GM19468 (cell line): ENCODE data around the gene ATG7.

Experiments
- ATAC-seq: cut with Tn5 transposase; IDR thresholded peaks from one replicate; pipeline ENCODE4 v1.9.1; 2021; ENCODE audit warnings: mild to moderate bottlenecking, moderate library complexity, moderate number of reproducible peaks; ENCODE audit not compliant: unreplicated experiment; ENCODE audit errors: extremely low read depth

ATG7 gene

DNA sequence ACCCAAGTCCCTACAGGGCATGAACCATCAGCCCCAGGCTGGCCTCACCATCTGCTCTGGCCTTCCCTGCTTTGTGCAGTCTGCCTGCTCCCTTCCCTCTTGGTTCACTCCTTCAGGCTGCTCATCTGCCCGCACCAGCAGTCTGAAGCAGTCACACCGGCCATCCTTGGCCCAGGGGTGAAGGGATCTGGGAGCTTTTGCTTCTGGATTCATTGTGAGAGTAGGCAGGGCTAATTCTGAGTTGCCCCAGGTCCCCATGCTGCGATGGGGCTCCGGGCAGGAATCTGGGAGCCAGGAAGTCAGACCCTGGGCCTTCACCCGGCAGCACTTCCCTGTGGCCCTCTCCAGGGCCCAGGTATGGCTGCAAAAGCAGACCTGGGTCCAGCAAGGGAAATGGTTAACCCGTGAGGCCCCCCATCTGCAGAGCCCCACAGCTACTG lies 271.8 kb downstream of the ATG7 start:
- no peak for ATAC-seq

DNA sequence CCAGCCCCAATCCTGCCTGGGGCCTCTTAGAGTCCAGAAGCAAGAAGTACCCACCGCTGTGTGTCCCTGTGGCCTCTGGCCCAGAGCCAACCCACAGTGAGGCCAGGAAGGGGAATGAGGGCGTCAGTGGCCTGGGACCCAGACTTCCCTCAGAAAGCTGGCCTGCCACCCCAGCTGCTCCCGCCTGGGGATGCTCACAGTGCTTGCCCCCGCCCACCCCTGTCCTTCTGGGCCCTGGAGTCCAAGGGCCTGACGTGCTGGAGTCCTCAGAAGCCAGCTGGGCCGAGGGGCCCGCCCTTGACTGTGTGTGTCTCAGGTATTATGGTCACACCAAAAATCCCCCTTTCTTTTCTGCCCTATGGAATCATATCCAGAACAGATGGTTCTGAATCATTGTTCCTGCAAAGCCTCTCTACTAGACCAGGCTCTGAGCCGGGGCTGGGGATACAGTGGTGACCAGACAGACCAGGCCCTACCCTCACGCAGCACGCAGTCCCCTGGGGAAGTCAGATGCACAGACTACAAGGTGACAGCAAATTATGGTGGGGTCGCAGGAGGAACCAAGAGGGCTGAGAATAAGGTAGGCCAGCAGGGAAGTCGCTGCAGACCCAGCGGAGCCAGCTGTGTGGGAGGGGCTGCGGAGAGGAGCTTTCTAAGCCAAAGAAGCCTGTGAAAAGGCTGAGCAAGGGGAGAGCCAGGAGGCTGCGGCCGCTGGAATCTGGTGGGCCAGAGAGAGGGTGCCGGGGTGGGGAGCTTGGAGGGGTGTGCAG lies 272.4 kb downstream of the ATG7 start:
- no peak for ATAC-seq

DNA sequence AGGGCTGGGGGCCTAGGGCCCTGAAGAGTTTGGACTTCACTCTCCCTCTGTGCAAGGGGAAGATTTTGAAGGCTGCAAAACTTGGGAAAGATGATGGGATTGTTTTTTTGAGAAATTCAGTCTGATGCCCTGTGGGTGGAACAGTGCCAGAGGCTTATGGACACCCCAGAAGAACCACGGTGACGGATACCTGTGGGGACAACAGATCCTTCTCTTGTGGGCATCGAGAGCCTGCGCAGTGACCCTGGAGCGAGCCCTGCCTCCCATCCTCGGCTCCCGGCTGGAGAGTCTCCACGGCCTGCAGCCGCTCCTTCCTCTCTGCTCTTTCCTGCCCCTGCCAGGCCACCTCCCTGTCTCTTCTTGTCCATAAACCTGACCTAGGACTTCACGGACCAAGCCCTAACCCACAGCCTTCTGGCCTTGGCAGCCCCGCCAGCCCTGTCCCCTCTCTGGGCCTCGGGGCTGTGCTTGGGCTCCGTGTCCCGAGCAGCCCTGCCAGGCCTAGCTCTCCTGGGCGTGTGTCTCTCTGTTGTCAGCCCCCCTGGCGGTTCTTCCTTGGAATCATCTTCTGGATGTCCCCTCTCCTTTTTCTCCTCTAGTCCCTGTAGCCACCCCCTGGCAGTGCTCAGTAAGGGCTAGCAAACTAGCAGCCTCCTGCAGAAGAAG lies 273.1 kb downstream of the ATG7 start:
- no peak for ATAC-seq

DNA sequence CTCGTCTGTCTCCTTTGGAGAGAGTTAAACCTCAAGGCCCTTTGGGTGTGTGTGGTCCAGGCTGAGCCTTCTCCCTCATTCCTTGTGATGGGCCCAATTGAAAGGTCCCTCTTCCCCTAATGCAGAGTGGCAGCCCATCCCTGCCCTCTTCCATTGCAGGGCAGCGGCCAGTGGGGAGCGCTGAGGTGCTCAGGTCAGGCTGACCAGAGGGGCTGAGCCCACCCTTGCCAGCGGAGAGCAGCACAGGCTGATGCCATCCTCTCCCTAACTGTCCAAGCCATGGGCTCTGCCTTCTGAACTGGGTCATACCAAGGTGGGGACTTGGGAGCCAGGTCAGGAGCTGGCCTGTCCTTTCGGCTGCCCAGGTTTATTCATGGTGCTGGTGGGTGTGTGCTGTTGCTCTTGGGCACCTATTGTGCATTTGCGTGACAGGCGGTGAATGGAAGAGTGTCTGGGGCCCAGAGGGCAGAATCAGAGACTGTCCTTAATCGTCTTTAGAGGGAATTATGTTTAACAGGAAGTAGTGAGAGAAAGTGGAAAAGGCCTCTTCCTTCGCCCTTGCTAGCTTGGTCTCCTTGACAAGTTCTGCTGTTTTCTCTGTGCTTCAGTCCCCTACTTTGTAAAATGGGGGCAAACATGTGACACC lies 274.6 kb downstream of the ATG7 start:
- no peak for ATAC-seq

DNA sequence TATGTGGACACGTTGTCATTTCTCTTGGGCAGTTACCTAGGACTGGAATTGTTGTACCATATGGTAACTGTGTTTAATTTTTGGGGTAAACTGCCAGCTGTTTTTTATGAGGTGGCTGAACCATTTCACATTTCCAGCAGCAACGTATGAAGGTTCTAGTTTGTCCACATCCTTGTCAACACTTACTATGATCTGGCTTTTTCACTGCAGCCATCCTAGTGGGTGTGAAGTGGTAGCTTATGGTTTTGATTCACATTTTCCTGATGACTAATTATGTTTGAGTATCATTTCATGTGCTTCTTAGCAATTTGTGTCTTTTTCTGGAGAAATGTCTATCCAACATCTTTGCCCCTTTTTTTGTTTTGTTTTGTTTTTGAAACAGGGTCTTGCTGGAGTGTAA lies 275.3 kb downstream of the ATG7 start:
- ATAC-seq = no peak

DNA sequence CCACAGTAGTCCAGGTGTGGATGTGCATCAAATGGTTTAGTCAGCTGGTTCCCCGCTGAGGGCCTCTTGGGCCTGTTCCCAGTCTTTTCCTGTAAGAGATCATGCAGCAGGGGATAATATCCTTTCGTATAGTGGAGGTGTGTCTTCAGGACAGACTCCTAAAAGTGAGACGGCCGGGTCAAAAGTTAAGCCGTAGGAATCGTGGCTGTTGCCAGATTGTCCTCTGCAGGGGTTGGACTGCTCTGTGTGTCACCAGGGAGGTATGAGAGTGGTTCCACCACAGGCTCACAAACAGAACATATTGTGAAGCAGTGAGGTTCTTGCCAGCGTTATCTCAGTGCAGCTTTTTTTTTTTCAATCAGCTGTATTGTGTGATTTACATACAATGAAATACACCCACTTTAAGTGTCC lies 276.5 kb downstream of the ATG7 start:
- ATAC-seq = no peak

DNA sequence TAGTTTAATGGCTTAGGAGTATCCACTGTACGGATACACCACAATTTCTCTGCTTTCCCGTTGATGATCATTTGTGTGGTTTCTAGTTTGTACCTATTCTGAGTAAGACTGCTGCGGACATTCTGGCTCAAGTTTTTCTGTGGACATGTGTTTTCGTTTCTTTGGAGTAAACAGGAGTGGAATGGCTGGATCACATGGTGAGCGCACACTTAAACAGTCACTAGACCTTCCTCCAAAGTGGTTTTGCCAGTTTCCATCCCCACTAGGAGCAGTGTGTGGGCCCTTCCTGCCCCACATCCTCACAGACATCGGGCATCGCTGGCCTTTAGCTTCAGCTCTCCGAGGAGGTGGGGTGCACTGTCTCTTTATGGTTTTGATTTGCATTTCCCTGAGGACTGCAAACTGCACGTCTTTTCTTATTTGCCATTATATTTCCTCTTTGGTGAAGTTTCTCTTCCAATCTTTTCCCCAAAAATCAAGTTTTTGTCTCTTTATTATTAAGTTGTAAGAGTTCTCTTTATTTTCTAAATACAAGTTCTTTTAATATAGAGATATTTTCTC lies 277.5 kb downstream of the ATG7 start:
- ATAC-seq = no peak

DNA sequence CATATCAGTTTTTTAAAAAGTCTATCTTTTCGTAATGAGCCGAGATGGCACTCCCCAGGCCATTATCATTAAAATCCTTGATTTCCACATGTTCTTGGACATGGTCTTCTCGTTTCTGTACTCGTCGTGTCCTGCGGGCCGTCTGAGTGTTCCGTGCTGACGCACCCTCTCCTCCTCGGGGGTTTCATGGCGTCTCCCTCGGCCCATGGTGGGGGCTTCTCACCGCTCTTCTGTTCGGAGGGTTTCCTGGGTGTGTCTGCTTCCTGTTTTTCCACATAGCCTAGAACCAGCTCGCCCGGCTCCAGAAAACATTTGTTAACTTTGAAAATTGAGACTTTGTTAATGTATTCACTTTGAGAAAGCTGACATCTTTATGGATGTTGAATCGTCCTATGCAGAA lies 278.8 kb downstream of the ATG7 start:
- ATAC-seq = no peak

DNA sequence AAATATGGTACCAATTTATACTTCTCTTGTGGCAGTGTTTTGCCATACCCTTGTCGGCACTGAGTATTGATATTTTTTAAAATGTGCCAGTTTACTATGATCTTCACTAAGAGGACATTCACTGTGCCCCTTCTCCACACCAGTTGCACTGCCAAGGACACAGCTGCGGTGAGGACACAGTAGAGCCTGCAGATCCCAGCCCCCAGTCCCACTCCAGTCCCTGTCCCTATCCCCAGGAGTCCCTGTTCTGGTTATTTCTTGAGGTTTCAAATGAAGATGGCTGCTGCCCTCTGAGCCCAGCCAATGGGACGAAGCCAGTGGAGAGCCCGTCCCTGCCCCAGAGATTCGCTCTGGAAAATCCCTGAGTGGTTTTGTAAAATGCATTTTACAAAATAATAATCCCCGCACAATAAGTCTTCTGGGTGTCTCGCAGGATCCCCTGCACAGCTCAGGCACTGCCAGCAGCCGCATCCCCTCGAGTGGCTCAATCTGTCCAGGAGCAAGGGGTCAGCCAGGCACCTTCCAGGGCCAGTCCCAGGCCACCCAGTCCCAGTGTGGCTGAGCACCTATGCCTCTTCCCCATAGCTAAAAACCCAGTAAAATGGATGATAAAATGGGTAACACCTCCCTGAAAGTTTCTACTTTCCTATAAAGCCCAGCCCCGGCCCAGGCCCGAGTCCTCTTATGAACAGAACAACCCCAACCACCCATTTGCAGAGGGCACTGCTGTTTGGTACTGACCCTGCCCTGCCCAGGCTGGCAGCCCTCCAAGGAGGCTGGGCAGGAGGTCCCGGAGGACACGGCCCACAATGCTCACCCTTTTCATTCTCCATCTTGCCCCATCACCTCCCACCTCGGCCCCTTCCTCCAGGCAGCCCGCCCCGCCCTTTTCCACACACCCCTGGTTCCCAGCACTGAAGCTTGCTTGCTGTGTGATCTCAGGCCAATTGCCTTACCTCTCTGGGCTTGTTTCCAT lies 280.4 kb downstream of the ATG7 start:
- no peak for ATAC-seq

DNA sequence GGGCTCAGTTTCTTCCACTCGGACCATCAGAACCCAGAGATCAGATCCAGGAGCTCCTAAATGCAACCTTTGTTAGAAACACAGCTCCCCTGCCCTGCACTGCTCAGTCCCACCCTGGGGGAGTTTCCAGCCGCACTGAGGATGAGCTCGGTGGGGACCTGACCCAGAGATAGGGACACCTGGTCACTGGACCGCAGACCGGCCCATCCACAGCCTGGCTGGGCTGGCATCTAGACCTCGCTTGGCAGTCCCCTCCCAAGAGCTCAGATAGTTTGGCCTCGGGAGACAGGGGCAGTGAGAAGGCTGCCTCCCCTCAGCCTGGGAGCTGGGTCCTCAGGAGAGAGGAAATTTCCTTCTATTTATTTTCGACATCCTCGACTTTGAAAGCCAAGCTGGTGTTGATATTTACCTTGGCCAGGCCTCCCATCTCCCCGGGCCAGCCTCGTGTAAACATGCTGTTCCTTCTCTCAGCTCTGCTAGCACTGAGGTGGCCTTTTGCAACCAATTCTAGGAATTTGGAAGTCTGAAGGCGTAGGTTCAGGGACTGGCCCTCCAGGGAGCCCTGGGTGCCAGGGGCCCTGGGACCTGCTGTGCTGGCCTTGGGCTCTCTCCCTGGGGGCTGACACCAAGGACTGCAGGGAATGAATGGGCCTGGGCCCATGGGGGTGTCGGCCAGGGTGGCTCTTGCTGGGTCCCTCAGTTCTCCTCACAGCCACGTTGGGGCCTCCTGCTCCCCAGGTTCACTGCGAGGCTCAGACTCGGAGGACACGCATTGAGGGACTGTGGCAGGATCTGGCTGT lies 281.4 kb downstream of the ATG7 start:
- no peak for ATAC-seq

DNA sequence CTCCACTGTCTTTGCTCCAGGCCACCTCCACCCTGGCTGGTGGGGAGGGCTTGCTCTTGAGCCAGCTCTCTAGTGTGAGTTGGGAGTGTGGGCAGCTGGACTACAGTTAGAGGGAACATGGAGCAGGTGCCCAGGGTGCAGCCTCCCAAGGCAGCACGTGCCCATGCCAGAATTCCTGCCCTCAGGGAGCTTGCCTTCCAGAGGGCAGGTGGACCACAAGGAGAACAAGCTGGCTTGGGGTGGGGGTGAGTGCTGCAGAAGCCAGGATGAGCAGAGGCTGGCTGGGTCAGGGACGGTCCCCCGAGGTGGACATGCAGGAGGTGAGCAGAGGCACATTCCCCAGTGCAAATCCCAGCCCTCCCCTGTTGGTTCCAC lies 282.0 kb downstream of the ATG7 start:
- no peak for ATAC-seq

DNA sequence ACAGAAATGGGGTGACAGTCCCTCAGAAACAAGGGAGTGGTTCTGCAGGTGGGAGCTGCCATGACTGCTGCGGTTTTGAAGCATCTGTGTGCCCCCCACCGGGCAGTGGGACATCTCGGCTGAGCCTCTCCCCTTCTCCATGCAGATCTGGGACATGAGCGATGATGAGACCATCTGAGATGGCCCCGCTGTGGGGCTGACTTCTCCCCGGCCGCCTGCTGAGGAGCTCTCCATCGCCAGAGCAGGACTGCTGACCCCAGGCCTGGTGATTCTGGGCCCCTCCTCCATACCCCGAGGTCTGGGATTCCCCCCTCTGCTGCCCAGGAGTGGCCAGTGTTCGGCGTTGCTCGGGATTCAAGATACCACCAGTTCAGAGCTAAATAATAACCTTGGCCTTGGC lies 282.5 kb downstream of the ATG7 start:
- no peak for ATAC-seq

DNA sequence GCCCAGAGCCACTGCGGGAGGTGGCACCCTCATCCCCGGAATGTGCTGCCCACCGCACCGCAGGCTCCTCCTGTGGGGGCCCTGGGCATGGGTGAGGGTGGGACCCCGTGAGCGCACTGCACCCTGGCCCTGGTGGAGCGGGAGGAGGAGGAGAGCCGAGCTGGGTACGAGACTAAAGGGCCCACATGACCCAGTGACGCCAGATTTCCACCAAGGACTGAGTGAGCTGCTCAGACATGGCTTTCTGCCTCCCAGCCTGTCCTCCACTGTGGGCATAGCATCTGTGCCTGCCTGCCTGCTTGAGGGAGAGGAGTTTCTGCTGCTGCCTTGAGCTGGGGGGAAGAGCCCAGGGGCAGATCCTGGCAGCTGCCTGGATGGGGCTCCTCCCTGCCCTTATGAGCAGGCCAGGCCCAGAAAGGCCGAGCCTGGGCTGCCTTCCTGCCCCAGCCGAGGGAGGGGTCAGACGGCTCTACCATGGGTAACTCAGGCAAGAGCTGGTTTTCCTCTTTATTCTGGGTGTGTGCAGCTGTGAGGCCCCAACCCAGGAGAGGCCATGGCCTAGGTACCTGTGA lies 283.1 kb downstream of the ATG7 start:
- ATAC-seq = no peak

DNA sequence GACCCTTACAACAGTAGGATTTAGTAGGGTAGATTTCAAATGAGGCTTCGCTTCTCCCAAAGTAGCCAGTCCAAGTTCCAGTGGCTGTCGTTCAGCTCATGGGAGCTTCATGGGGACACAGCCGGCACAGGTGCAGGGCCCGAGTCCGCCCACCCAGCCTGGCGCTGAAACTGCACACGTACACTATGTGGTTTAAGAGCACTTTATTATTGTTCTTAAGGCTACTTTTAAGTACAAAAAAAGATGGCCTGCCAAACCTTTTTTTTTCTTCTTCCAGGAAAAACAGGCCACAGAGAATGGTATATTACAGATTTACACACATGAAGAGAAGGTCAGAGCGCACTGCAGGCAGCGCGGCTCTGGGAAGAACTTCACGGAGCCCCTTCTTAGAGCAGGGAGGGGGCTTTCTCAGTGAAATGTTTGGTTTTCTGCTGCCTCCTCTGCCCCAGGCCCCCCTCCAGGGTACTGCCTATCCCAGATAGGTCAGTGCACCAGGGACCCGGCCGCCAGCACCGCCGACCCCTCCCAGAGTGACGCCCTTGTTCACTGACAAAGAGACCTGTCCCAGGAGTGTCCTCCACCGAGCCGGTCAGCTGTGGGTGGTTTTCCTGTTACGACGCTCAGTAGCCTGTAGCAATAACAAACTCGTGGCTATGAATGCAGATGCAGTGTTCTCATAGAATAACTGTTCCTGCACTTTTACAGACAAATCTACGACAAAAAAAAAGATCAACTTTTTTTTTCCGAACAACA lies 283.9 kb downstream of the ATG7 start:
- ATAC-seq = no peak

DNA sequence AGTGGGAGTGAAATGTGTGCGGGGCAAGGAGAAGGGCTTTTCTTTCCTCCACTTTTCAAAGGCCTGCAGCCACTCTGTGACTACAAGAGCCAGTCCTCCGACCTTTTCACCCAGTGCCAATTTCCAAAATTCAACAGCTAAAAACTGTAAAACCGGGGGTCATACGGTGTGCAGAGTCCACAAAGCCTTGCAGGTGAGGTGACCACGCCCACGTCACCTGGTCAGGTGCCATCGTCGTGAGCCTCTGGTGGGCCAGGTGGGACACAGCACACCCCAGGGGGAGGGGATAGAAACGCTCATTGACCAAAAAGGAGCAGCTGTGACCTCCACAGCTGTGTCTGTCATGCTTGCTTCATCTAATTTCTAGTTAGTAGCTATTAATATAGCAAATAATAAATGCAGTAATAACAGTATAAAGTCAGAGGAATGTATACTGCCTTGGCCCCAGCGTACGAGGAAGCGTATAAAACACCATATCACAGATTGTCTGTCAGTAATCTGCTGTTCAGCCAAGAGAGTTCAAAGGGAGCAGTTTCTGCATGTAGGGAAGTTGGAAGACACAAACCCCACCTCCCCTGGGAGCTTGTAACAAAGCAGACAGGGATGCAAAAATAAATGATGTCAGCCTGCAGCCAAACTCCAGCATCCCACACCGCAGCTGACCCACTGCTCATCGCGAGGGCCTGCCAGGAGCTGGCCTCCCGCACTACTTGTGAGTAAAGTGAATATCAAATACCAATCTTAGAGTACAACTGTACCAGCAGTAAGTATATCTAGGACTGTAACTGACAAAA lies 284.9 kb downstream of the ATG7 start:
- no peak for ATAC-seq

DNA sequence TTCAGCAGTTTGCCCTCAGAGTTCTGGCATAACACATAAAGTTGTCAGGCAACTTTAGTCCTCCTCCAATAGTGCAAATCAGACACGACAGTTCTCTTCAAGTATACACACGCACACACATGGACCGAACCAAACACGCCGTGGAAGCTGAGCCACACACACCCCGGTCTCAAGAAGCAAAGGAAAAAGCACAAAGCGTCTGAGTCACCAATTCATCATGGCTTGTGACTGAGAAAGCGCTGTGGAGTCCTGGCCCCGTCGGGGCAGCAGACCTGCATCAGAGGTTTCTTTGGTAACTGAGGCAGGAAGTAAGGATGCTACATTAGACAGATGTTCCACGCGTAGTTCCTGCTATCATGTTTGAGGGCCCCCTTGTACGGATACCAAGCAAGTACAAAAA lies 285.8 kb downstream of the ATG7 start:
- ATAC-seq = no peak

DNA sequence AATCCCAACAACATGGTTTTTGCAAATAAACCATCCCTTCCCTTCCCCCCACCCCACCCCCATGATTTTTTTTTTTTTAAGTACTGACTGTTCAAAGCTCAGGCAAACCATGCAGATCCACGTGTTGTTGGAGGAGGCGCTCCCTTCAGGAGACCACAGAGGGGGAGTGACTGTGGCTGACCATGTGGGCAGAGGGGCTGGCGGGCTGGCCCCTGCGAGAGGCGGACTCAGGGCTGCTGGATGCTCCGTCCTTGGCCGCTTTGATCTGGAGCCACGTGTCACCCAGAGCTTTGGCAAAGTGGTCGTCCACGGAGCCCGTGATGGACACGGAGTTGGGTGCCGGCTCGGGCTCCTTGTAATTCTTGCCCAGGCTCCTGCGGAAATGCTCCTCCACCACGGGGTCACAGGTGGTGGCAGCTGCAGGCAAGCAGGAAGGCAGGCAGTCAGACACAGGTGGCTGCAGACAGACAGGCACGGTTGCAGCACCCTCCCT lies 286.3 kb downstream of the ATG7 start:
- ATAC-seq = no peak
